Measurements from ENCODE around the gene WHAMM.
A peak's percentile ranks its signal among the peaks of the same experiment; 100 is the strongest.

WHAMM gene

DNA sequence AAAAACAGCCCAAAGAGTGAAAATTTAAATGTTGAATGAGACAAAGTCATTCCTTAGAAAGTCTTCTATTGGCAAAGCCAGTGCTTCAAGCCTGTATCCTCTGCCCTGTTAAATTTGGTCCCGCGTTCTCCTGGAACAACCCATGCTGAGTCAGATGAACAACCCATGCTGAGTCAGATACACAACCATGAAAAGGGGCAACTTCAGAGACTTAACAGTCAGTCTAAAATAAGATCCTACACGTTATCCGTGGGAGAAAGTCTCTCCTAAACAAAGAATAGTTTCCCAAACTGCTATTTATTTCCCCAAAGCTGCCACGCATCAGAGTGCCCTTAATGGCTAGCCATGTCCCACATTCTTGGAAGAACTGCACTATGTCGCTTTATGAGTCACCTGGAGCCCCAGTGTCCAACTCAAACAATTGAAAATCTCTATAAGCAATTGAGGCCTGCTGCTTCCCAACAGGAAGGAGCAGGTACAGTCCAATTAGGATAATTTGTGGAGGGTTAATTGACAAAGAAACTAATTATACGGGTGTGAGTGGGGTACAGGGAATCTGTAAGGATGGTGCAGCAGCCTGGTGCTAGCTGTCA, 66.1 kb downstream of the WHAMM start:
- FAIRE-seq (no peak), DNase-seq (ENCODE audit: insufficient read length, low spot score) (peak; percentile 38)
- TF ChIP-seq POLR2A (IDR thresholded peaks at IDR 0.05; ENCODE audit: low read depth, low read length), result no peak

GRCh38 chr15:82877825-82878224, 68.4 kb downstream of the WHAMM start:
- FAIRE-seq (no peak), DNase-seq (ENCODE audit: insufficient read length, low spot score) (no peak)
- TF ChIP-seq POLR2A (IDR thresholded peaks at IDR 0.05; ENCODE audit: low read depth, low read length), result no peak

GRCh38 chr15:82878325-82878724, 68.9 kb downstream of the WHAMM start:
- DNase-seq (ENCODE audit: insufficient read length, low spot score) (no peak), FAIRE-seq (no peak)
- no peak for TF ChIP-seq POLR2A (IDR thresholded peaks at IDR 0.05; ENCODE audit: low read depth, low read length)

- DNase-seq (ENCODE audit: insufficient read length, low spot score), result no peak
- no peak for TF ChIP-seq POLR2A (IDR thresholded peaks at IDR 0.05; ENCODE audit: low read depth, low read length)
- FAIRE-seq, result no peak
Observed at GRCh38 chr15:82880704-82881103, 71.3 kb downstream of the WHAMM start.

- FAIRE-seq (no peak), DNase-seq (ENCODE audit: insufficient read length, low spot score) (no peak)
- TF ChIP-seq POLR2A (IDR thresholded peaks at IDR 0.05; ENCODE audit: low read depth, low read length), result no peak
Observed at GRCh38 chr15:82881747-82882146, 72.3 kb downstream of the WHAMM start.

DNA sequence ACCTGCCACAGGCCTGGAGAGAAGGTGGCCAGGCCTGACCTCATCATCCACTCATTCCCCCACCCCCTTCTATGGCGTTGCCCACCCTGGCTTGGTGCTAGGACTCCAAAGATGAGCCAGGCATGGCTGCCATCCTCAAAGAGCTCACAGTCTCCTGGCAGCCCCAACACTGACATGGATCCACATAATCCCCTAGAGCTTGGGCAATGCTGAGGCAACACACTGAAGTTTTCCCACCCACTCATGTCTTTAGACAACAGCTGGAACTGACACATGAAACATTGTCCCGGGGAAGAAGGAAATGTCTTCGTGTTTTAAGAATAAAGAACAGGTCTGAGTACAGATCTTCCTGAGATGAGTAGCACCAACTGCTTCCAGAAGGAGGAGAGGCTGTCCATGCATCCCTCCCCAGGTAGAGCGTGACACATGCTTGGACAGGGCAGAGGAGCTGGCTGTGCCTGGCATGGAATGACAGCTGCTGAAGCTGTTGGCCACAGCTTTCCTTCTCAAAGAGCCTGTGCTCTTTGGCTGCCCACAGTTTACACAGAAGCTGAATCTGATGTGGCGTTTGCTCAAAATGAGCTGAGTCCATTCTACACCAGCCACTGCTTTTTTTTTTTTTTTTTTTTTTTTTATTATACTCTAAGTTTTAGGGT, 73.0 kb downstream of the WHAMM start:
- no peak for TF ChIP-seq POLR2A (IDR thresholded peaks at IDR 0.05; ENCODE audit: low read depth, low read length)
- FAIRE-seq (no peak), DNase-seq (ENCODE audit: insufficient read length, low spot score) (no peak)

All from H54 (cell line).